Measurements from ENCODE around the gene PHLPP1.
"Not testable (repeated sequence)": the region's sequence is repeated elsewhere in the genome, so short reads cannot be mapped to it uniquely, and the experiment has no call there.

The PHLPP1 gene

GRCh38 chr18:62899534-62899933 lies 184.2 kb downstream of the PHLPP1 start:
- DNase-seq = no peak

DNA sequence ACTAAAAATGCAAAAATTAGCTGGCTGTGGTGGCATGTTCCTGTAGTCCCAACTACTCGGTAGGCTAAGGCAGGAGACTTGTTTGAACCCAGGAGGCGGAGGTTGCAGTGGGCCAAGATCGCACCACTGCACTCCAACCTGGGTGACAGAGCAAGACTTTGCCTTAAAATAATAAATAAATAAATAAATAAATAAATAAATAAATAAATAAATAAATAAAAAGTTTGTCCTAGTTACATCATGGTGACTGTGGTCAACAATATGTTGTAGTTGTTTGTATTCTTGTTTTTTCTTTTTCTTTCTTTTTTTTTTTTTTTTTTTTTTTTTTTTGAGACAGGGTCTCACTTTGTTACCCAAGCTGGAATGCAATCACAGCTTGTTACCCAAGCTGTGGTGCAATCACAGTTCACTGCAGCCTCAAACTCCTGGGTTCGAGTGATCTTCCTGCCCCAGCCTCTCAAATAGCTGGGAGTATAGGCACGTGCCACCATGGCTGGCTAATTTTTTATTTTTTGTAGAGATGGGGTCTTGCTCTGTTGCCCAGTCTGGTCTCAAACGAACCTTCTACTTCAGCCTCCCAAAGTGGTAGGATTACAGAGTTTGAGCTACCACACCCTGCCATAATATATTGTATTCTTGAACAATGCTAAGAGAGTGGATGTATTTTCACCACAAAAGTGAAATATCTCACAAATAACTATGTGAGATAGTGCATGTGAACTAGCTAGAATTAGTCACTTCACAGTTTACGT lies 185.0 kb downstream of the PHLPP1 start:
- no peak for DNase-seq

DNA sequence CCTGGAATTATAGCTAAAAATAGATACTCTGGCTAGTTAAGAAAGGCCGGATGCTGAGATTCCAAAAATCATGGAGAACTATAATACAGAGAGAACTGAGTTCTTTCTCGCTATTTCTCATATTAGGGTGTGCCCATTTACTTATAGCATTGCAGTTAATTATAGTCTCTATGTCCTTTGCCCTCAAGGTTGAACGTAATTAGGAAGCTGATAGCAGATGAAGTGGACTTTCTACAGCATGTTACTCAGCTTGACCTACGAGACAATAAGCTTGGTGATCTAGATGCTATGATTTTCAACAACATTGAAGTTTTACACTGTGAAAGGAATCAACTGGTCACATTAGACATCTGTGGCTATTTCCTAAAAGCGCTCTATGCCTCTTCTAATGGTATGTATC lies 187.4 kb downstream of the PHLPP1 start:
- DNase-seq = no peak

GRCh38 chr18:62904396-62905285 lies 189.3 kb downstream of the PHLPP1 start:
- no peak for DNase-seq

DNA sequence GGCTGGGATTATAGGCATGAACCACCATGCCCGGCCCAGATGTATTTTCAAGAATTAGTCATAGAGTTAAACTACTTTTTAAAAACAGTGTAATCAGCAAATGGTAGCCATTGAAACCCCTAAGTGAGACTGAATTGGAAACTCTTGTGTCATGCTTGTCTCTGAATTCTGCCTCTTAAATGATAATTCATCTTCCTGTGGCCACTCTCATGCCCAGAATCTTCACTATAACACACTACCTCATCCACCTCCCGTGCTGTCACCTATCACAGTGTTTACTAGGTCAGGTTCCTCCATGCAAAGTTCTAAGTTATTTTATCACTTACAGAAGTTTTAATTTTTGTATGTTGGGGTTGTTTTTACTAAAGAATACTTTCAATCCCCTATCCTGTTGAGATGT lies 197.5 kb downstream of the PHLPP1 start:
- DNase-seq = no peak

GRCh38 chr18:62913824-62914223 lies 198.5 kb downstream of the PHLPP1 start:
- not testable (repeated sequence) for DNase-seq

DNA sequence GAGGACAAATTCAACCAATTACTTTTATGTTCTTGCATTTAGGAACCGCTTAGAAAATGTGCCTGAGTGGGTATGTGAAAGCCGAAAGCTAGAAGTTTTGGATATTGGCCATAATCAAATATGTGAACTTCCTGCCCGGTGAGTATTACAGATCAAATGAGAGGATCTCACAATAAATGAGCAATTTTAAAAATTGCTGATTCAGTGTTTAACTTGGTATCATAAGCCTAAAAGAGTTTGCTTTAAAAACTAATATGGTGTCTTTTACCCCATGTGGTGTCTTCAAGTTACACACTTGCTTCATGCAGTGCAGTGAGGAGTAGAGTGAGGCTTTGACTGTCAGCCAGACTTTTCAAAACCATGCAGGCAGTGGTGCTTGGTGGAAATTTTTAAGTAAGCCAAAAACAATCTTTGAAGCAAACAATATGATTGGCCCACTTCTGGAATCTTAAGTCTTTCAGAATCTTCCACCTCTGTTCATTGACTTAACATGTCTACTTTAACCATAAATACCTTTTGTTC lies 199.6 kb downstream of the PHLPP1 start:
- no peak for DNase-seq

- no peak for DNase-seq
These were observed 203.0 kb downstream of the PHLPP1 start for GRCh38 chr18:62918361-62918760.

- no peak for DNase-seq
These were observed 203.9 kb downstream of the PHLPP1 start for GRCh38 chr18:62919109-62919838.

GRCh38 chr18:62925031-62925688 lies 209.8 kb downstream of the PHLPP1 start:
- no peak for DNase-seq

- DNase-seq = no peak
These were observed 213.0 kb downstream of the PHLPP1 start for GRCh38 chr18:62928326-62928725.

DNA sequence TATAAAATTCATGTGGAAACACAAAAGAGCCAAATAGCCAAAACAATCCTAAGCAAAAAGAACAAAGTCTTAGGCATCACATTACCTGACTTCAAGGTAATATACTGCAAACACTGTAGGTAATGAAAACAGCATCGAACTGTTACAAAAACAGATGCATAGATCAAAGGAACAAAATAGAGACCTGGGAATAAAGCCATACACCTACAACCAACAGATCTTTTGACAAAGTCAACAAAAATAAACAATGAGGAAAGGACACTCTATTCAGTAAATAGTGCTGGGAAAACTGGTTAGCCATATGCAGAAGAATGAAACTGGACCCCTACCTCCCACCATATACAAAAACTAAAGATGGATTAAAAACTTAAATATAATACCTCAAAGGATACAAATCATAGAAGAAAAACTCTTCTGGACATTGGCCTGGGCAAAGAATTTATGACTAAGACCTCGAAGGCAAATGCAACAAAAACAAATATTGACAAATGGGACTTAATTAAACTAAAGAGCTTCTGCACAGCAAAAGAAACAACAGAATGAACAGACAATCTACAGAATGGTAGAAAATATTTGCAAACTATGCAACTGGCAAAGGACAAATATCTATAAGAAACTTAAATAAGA lies 218.0 kb downstream of the PHLPP1 start:
- no peak for DNase-seq

- no peak for DNase-seq
These were observed 220.7 kb downstream of the PHLPP1 start for GRCh38 chr18:62935994-62936393.

GRCh38 chr18:62937065-62937464 lies 221.7 kb downstream of the PHLPP1 start:
- no peak for DNase-seq

- no peak for DNase-seq
These were observed 222.7 kb downstream of the PHLPP1 start for GRCh38 chr18:62938006-62938405.

GRCh38 chr18:62938487-62938886 lies 223.1 kb downstream of the PHLPP1 start:
- no peak for DNase-seq

GRCh38 chr18:62939433-62939832 lies 224.1 kb downstream of the PHLPP1 start:
- DNase-seq = no peak

GRCh38 chr18:62939926-62940325 lies 224.6 kb downstream of the PHLPP1 start:
- no peak for DNase-seq

GRCh38 chr18:62942578-62942977 lies 227.2 kb downstream of the PHLPP1 start:
- no peak for DNase-seq

DNA sequence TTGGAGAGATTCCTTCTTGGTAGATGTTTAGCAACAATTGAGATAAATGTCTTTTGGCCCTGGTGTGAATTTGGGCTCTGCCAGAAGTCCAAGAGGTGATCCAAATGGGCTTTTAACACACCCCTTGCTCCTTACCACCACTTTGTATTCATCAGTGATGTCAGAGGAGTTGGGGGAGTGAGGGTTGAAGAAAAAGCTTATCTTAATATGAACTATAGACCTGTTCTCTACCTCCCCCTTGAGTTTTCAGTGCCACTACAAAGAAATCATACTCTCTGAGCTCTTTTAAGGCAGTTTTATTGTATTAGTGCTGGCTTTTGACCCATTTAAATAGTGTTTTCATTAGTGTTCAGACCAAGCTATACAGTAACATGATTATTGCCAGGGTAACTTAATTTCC lies 229.1 kb downstream of the PHLPP1 start:
- DNase-seq = no peak

DNA sequence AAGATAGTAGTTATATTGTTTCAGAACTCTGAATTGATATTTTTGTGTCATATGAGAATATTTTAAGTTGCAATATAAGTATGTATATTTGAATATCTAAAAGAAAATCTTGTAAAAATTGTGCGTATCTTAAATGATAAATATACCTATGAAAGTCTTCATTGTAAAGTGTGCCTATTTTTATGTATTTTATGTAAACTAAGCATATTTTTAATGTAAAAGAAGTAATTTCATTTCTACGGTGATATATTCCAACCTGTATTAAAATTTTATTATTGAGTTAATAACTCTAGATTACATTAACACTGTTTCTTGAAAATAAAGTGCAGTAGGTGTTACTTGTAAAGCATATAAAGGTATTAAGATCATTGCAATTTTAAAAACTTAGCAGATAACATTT lies 233.4 kb downstream of the PHLPP1 start:
- no peak for DNase-seq

DNA sequence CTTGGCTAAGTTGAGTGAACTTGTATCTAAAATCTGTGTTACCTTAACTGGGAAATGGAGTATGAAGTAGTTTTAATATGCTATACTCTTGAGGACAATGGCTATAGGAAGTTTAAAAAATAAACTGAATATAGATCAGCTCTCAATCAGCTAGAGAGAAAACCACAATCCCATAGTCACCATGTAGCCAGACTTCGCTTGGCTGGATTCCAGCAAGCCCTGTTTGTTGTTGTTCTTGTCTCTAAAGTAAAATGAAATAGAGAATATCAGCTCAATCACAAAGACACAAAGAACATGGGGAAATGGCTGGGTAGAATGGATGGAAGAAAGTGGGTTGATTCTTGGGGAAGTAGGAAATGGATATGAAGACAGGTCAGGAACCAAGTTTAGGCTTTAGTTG lies 234.9 kb downstream of the PHLPP1 start:
- no peak for DNase-seq
